GM18507 (cell line): ENCODE data around the gene RNASEH2B.

ENCODE experiments used
- DNase-seq: peaks from one replicate; pipeline ENCODE4 v3.0.0; 2011; ENCODE audit warnings: low read depth; ENCODE audit not compliant: insufficient read length; ENCODE audit errors: extremely low spot score
- FAIRE-seq: peaks from 2 replicates; lab custom pipeline; 2011; peaks lifted over from hg19 to GRCh38; lab: Jason Lieb, UNC

Gene RNASEH2B

DNA sequence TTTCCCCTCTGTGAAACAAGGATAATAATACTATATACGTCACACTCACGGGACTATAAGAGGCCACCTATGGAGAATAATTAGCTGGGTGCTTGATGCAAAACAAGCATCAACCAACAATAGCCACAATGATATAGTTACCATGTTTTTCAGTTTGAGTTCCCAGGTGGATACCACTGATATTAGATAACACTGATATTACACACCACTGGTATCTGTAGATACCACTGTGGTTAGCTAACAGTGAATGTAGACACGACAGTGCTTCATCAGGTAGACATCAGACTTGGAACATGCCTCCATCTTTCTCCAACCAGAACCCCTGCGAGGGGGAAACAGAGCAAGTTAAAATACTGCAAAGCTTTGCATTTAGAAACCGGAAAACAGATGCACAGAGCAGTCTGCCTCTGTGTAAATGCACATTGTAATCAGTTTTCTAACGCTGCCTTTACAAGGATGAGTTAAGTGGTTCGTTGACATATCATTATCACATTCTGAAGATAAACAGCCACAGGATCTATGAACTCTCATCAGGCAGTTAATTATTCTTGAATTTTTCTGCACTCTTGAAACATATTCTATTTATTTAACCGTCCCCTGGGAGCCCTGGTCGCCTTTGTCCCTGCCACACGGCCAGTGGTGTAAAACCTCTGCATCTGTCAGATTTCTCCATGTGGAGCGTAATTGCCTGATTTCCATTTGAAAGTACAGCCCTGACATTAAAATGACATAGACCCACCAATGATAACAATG, 80.7 kb downstream of the RNASEH2B start:
- no peak for DNase-seq
- no peak for FAIRE-seq

DNA sequence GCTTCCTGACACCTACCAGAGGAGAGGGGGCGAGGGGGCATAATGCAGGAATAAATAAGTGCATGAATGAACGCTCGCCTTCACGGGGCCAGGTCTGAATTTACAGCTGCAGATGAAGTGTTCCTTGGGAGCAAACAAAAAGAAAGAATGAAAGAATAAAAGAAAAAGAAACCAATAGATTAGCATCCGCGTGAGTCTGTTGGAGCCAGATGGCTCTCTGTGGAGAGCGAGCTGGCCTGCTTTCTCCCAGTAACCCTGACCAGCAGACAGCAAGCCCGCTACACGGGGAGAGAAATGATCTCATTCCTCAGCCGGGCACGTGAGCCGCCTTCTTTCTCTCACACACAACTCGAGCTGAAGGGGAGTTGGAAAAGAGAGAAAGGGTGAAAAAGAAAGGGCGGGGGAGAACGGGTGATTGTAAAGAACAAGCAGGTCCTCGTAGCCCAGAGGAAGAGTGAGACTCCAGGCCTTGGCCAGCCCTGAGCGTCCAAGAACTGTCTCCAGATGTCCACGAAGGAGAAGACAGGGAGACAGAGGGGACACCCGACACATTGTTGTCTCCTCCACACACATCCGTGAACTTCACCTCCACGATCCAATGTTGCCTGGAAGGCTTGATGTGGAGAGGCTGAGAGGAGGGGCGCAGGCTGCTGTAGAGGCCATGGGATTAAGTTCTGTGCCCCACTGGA, 81.4 kb downstream of the RNASEH2B start:
- no peak for DNase-seq
- FAIRE-seq, result no peak

DNA sequence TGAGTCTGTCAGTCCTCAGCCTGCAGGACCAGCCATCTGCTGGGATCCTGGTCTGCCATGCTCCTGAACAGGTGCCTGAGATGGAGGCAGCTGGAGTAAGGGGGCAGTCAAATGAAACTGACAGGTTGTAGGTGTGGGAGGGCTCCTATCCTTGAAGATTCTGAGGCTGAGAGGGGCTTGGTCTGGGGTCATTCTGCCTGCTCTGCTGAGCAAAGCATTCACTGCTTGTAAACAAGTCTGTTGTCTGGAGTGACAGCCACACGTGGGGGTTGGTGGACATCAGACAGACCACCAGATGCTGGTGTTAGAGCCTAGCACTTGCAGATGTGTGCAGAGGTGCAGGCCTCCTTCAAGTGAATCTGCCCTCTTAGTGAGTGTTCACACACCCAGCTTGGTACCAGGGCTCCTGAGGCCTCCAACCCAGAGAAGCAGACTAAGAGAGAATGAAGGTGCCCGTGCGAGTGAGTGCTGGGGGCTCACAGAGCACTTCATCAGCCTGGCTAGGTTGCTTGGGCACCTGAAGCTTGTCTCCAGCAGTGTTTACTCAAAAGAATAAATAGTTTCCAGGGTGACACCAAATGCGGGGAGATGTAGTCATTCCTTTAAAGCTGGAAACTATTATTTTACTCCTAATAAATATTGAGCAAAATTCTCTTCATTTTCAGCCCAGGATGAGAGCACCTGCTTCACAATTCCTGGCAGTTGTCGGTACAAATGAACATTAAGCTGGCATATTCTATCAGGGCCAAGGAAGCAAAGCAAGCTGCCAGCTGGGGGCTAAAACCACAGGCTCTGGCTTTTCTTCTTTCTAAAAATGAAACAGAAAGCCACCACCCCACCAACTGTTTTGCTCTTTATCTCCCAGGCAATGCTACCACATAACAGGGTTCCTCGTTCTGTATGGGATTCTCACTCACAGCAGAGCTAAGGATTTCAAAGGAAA, 82.3 kb downstream of the RNASEH2B start:
- DNase-seq, result peak; percentile 8
- FAIRE-seq, result peak; percentile 72

DNA sequence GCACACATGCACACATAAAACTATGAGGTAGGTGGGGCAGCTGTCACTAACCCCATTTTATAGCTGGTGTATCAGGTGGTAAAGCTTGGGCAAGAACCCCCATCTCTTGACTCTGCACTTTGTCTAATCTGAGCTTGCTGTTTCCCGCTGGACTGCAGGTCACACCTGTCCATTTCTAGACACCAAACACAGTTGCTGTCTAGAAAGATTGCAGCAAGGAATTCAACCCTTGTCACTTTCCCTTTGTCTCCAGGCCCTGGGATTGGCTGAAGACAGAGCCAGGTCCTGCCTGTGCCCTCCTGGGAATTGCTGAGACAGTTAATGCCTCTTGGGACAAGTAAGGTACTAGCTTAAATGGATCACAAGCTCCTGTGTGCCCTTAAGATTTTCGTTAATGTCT, 83.8 kb downstream of the RNASEH2B start:
- DNase-seq (no peak), FAIRE-seq (no peak)

DNA sequence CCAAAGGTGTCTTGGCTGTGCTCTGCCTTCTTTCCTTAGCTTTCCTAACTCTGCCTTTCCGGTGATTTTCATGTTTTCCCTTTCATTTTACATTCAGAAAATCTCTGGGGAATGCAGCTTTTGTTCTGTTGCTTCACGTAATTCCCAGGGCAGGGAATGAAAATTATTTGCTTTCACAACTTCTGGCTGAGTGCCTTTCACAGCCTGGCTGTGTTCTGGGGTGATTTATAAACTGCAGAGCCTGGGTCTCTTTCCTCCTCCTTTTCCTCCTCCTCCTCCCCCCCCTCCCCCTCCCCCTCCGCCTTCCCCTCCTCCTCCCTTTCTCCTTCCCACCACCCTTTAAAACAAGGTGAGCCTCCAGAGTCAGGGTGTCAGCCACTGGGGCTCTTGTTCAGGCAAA, 84.3 kb downstream of the RNASEH2B start:
- no peak for FAIRE-seq
- DNase-seq, result no peak

- DNase-seq (no peak), FAIRE-seq (no peak)
These were observed 85.1 kb downstream of the RNASEH2B start for GRCh38 chr13:50994651-50995050.

DNA sequence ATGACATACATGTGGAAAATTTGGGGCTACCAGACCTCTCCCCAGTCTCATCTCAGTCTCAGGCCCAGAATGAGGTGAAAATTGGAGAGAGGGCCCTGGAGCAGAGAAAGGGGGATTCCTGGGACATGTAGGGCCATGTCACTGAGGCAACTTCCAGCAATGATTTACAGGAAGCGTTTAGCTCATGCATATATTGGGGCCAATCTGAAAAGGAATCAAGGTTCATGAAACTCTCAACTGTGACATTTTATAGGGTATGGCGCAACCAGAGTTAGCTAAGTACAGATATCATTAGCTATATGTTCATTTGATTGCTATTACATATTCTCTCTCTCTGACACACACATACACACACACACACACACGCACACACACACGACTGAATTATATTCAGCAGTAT, 86.3 kb downstream of the RNASEH2B start:
- FAIRE-seq, result no peak
- DNase-seq, result no peak

- DNase-seq, result no peak
- FAIRE-seq, result no peak
These were observed 88.7 kb downstream of the RNASEH2B start for GRCh38 chr13:50998326-50998725.

DNA sequence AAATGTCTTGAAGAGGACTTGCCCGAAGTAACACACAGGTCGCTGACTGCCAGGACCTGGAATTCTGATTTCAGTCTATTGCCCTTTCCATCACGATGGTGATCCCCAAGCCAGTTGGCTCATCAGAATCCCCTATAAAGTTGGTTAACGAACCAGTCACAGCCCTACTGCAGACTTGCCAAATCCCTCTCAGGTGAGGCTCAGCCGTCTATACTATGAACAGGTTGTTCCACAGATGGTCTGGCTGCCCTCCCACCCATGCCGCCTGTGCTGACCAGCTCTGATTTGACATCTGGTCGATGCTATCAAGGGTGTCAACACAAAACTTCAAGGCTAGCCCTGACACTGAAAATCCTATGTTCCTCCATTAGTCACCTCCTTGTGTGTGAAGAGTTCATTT, 90.0 kb downstream of the RNASEH2B start:
- no peak for FAIRE-seq
- no peak for DNase-seq

DNA sequence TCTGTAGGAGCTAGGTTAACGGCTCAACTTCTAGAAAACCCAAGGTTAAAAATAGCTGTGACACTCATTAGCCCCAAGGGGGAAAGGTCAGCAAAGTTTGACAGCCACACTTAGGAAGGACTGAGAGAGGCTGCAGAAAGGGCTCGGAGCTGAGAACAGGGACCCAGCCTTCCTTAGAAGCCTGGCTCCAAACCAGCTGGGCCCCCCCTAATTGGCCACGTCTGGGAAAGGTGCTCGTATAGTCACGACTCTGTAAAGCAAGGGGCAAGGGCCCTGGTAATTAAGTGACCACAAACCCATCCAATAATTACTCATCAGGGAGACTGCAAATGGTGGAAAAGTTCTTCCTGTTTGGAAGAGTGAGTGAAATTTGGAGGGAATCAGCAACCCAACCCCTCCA, 90.5 kb downstream of the RNASEH2B start:
- no peak for FAIRE-seq
- no peak for DNase-seq

DNA sequence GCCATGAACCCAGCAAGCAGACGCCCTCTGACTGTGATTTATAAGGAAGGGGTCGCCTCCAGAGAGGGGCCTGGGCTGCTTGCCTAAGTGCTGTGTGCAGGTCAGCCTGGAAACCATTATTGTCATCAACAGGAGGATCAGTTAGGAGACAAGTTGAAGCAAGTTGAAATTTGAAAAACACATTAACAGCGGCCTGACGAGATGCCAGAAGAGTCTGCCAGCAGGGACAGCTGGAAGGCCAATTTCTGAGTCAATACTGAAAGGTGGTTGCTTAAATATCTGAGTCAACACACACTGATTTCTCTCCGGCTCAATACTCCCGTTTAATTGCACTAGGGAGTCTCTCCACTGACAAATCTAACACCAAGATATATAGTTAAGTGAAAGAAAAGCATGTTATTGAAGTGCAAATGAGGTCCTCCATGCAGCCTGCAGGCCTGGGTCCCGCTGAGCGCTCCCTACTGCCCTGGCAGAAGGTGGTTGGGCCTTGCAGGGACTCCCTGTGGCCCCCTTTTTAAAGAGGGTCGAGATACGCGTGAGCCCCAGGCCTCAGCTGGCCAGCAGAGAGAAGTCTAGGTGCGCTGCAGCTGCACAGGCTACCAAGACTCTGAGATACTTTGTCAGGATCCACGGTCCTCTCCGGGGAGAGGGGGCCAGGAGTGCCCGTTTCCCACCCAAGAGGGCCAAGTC, 91.1 kb downstream of the RNASEH2B start:
- DNase-seq (no peak), FAIRE-seq (no peak)

- DNase-seq (no peak), FAIRE-seq (no peak)
These were observed 91.7 kb downstream of the RNASEH2B start for GRCh38 chr13:51001335-51001734.

GRCh38 chr13:51002736-51003135, 93.1 kb downstream of the RNASEH2B start:
- no peak for DNase-seq

GRCh38 chr13:51003642-51004041, 94.1 kb downstream of the RNASEH2B start:
- DNase-seq, result no peak
- FAIRE-seq, result no peak

More at GRCh38 chr13:51002736-51003135, 93.1 kb downstream of the RNASEH2B start:
- no peak for FAIRE-seq

DNA sequence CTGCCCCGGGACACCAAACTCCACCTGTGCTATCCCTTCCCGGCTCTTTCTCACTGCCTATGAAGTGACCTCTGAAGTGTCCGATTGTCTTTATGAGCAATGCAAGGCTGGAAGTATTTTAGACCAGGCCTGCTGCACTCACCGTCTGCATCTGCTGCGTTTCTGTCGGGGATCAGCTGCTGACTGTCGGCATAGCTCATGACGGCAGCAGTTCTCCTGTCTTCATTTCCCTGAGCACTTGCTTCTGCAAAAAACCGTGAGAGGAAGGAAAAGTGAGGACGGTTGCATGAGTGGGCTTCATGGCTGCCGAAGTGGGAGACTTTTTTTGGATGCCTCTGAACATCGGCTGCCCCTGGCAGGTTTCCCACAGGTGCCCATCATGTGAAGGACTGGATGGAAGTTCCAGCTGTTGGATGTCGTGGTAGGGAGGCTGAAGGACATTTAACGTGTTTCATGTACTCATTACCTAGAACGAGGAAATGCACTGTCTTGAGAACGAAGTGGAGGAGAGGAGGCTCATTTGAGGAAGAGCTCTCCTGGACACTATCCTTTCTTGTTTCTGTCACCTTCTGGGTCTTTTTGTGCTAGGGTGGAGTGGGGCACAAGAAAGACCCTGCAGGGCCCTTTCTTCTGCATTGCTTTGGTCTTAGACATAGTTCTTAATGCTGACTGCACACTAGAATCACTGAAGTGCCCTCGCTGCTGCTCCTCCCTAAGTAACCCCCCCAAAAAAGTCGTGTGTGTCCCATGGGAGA, 94.7 kb downstream of the RNASEH2B start:
- no peak for DNase-seq
- no peak for FAIRE-seq

- DNase-seq, result no peak
- no peak for FAIRE-seq
These were observed 95.4 kb downstream of the RNASEH2B start for GRCh38 chr13:51004918-51005460.

GRCh38 chr13:51005566-51005965, 96.0 kb downstream of the RNASEH2B start:
- DNase-seq (no peak), FAIRE-seq (no peak)
